Ovary (tissue), 9 donors: ENCODE measurements around the gene ARL11. TPM values are rescaled to one million over a fixed set of nuclear protein-coding genes. Genes with fewer than 3 reads are reported as not detected.

Experiments used
- DNase-seq, 5 donors: peaks; one replicate each; pipeline ENCODE4 v3.0.0-alpha.2; 2019 to 2020
- H3K27ac ChIP-seq, 2 donors: fragments of 200-600 bp; one replicate each; pipeline versions ENCODE4 v1.5.1 to v1.8.0; 2019 to 2022
- H3K27me3 ChIP-seq: fragments of 200-600 bp; one replicate; pipeline ENCODE4 v1.8.0; 2022
- H3K36me3 ChIP-seq: fragments of 200-600 bp; sonication (generic); one replicate; pipeline ENCODE4 v1.5.1; 2019
- H3K4me1 ChIP-seq: one replicate; pipeline ENCODE4 v1.8.1; 2013; ENCODE audit warnings: mild to moderate bottlenecking, moderate library complexity; ENCODE audit not compliant: insufficient read depth
- H3K4me3 ChIP-seq: fragments of 200-600 bp; sonication (generic); one replicate; pipeline ENCODE4 v1.5.1; 2017
- H3K9me3 ChIP-seq, 2 donors: fragments of 200-600 bp in 1 of 2; sonication (generic) in 1 of 2; one replicate each; pipeline versions ENCODE4 v1.5.1 to v1.8.1; 2013 to 2019; ENCODE audit warnings: mild to moderate bottlenecking in 1 of 2, moderate library complexity in 1 of 2
- CTCF ChIP-seq, 3 donors: fragments of 450-650 bp in 2 of 3; fragments of 200-600 bp in 1 of 3; IDR thresholded peaks; one replicate each; pipeline versions ENCODE4 v1.5.1 to v1.8.0; 2016 to 2022; ENCODE audit warnings: antibody characterized with exemption in 3 of 3, mild to moderate bottlenecking in 1 of 3
- EP300 ChIP-seq: sonication (generic); formaldehyde crosslinking; IDR thresholded peaks from one replicate; pipeline ENCODE4 v1.6.1; 2017; ENCODE audit warnings: antibody characterized with exemption
- POLR2A ChIP-seq: fragments of 450-650 bp; IDR thresholded peaks from one replicate; pipeline ENCODE4 v1.6.1; 2017; ENCODE audit warnings: antibody characterized with exemption, mild to moderate bottlenecking, moderate library complexity
- WGBS, 3 donors: extraction: QIAGEN DNeasy Blood & Tissue Kit in 1 of 3; methylation state at CpG; one replicate each; pipeline versions ENCODE4 v1.1.5 to v1.1.7; 2013 to 2017; 5-methylcytosine and 5-hydroxymethylcytosine counted together
- intact Hi-C, 4 donors: fragments of 100-400 bp; cut with DNase I; formaldehyde crosslinking; loops; one replicate each; pipeline versions ENCODE4 v1.11.0 to v1.15.1; 2022 to 2023
- polyA plus RNA-seq, 2 donors: library from polyadenylated mRNA; stranded (reverse); fragments of 200-250 nt in 1 of 2; fragments of 350-450 nt in 1 of 2; fragmentation: Illumina TruSeq in 1 of 2; extraction: RNeasy Lipid Tissue Mini Kit (QIAGEN cat#74804) in 1 of 2; gene quantifications; one replicate each; pipeline ENCODE4 v1.2.3, GENCODE V29; 2013 to 2014
- total RNA-seq, 7 donors: library from RNA; depleted of rRNA in 2 of 7; stranded (reverse); fragments of >200 nt in 2 of 7; fragmentation: NEBNext Ultra II Directional in 3 of 7; extraction: Animal tissue kit (Norgen Biotek cat#: 25700) in 3 of 7; gene quantifications; one replicate each; pipeline versions ENCODE4 v1.1.0 to v1.2.4, GENCODE V29; 2016 to 2023
- donor health status: DM: no; HTN: no; CAD: no; lungs with moderate emphysema.
- donor health status: DM: no; HTN: no; CAD: no.
- donor health status: Bipolar disorder and iron deficiency.
- donor health status: DM: yes; HTN: yes; CAD: no.
- donor health status: DM: no; HTN: no; CAD: no.
- donor health status: DM: yes; HTN: yes; CAD: no.

ARL11 gene
- total and polyA plus RNA-seq, 9 donors: 0.15 to 0.93 (median 0.28) TPM

GRCh38 chr13:49622174-49622946 is 5.9 kb upstream of the ARL11 start:
- H3K27ac ChIP-seq: no peak overlapping the region
- no peak overlapping the region for H3K4me3 ChIP-seq
- no peaks in the 10 kb centered on the region for H3K27me3 ChIP-seq
- intact Hi-C loops: no loop called here
- 37 to 42% (median 37%) methylated on average over 11 of the region's 11 CpGs for WGBS, 3 donors
- TF ChIP-seq POLR2A (no peak), CTCF (IDR thresholded peaks at IDR 0.05) (no peak), EP300 (no peak)
- peaks cover 3% of the 10 kb centered on the region for H3K4me1 ChIP-seq
- no peaks in the 10 kb centered on the region for H3K9me3 ChIP-seq
- DNase-seq: no peak
- no peaks in the 10 kb centered on the region for H3K36me3 ChIP-seq

- Histone ChIP-seq H3K27me3 (no peaks in the 10 kb centered on the region), H3K4me3 (no peak overlapping the region), H3K9me3 (no peaks in the 10 kb centered on the region), H3K4me1 (peaks cover 3% of the 10 kb centered on the region), H3K27ac (no peak overlapping the region), H3K36me3 (no peaks in the 10 kb centered on the region)
- TF ChIP-seq EP300 (no peak), POLR2A (no peak), CTCF (IDR thresholded peaks at IDR 0.05) (no peak)
- WGBS, 3 donors: 79 to 91% (median 87%) methylated on average over 6 of the region's 6 CpGs
- DNase-seq: no peak
- intact Hi-C loops: no loop called here
These were observed 4.1 kb upstream of the ARL11 start for GRCh38 chr13:49624229-49624628.

GRCh38 chr13:49625392-49626079 is 2.8 kb upstream of the ARL11 start:
- Histone ChIP-seq H3K9me3 (no peaks in the 10 kb centered on the region), H3K36me3 (no peaks in the 10 kb centered on the region), H3K4me1 (peaks cover 3% of the 10 kb centered on the region), H3K4me3 (no peak overlapping the region), H3K27me3 (no peaks in the 10 kb centered on the region), H3K27ac (no peak overlapping the region)
- TF ChIP-seq CTCF (IDR thresholded peaks at IDR 0.05) (no peak), POLR2A (no peak), EP300 (no peak)
- intact Hi-C loops: no loop called here
- 30 to 44% (median 35%) methylated on average over 12 of the region's 12 CpGs for WGBS, 3 donors
- DNase-seq: peak; percentile 32 to 52 (median 38)

GRCh38 chr13:49629196-49629938 is 1.1 kb downstream of the ARL11 start:
- no peaks in the 10 kb centered on the region for H3K36me3 ChIP-seq
- TF ChIP-seq EP300: no peak
- WGBS, 3 donors: 73 to 75% (median 73%) methylated on average over 8 of the region's 8 CpGs
- intact Hi-C loops: no loop called here
- H3K4me1 ChIP-seq: no peaks in the 10 kb centered on the region
- no peak for DNase-seq
- H3K9me3 ChIP-seq: no peaks in the 10 kb centered on the region
- H3K27ac ChIP-seq: no peak overlapping the region
- no peaks in the 10 kb centered on the region for H3K27me3 ChIP-seq
- H3K4me3 ChIP-seq: no peak overlapping the region
